Sigmoid colon (tissue), 3 donors: ENCODE data around the gene APEH.

Experiments used
- CTCF ChIP-seq, 4 experiments: fragments of 450-650 bp in 3 of 4; fragments of 200-600 bp in 1 of 4; IDR thresholded peaks; one replicate each; pipeline ENCODE4 v1.5.1; 2016 to 2019; ENCODE audit warnings: antibody characterized with exemption in 4 of 4, mild to moderate bottlenecking in 3 of 4, moderate library complexity in 2 of 4
- POLR2A ChIP-seq, 2 donors: fragments of 450-650 bp; IDR thresholded peaks; one replicate each; pipeline ENCODE4 v1.6.1; 2016; ENCODE audit warnings: antibody characterized with exemption in 2 of 2, mild to moderate bottlenecking in 2 of 2, moderate library complexity in 2 of 2

GRCh38 chr3:49641921-49642707, 32.0 kb upstream of the APEH start:
- TF ChIP-seq CTCF (IDR thresholded peaks at IDR 0.05) (no peak), POLR2A (IDR thresholded peaks at IDR 0.05) (no peak)
